Measurements from ENCODE around the gene KCNIP1.

DNA sequence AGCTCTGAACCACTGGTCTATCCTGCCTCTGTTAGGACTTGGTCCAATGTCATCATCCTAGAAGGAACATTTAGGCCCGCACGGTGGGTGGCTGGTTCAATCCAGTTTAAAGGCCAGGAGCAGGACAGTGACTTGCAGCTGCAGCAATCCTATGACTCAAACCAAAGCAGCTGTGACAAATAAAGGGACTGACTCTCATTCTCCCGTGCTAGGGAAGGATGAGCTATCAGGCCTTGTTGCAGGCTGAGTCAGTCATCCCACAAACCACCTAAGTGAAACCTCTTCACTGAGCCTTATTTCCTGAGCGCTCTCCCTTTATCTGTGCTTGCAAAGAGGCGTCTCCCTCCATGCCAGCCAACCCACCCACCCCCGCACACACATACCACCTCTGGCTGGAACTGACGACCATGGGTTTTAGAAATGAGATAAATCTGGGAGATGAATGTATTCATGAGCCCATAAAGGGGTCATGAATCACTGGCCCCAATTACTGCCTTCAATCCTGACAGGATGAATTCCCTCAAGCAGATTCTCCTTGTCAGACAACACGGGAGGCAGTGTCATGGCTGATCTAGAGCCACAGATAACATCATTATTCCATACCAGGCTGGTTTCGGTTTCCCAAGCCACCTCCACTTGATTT, 93.4 kb downstream of the KCNIP1 start:
- no peak for TF ChIP-seq ZNF160 (CRISPR knock-in tag; IDR thresholded peaks at IDR 0.05)
- TF ChIP-seq ZNF569 (CRISPR knock-in tag; IDR thresholded peaks at IDR 0.05; ENCODE audit: borderline replicate concordance) = no peak
- TF ChIP-seq GTF2F1 (IDR thresholded peaks at IDR 0.05; ENCODE audit: low read length) = no peak
- TF ChIP-seq, protein P1, sequence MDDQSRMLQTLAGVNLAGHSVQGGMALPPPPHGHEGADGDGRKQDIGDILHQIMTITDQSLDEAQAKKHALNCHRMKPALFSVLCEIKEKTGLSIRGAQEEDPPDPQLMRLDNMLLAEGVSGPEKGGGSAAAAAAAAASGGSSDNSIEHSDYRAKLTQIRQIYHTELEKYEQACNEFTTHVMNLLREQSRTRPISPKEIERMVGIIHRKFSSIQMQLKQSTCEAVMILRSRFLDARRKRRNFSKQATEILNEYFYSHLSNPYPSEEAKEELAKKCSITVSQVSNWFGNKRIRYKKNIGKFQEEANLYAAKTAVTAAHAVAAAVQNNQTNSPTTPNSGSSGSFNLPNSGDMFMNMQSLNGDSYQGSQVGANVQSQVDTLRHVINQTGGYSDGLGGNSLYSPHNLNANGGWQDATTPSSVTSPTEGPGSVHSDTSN (CRISPR knock-in tag; IDR thresholded peaks at IDR 0.05; ENCODE audit: borderline replicate concordance) = no peak

All from HepG2 (cell line).